Fibroblast of mammary gland (primary cell): ENCODE data around the gene PLEKHH1.

Source experiments
- DNase-seq: peaks from one replicate; pipeline ENCODE4 v3.0.0-alpha.2; 2010; ENCODE audit warnings: low read depth
- H3K4me3 ChIP-seq: 2 replicates; pipeline ENCODE4 v1.5.1; 2011; ENCODE audit warnings: low read depth, mild to moderate bottlenecking, low read length, moderate library complexity; ENCODE audit not compliant: control insufficient read depth
- CTCF ChIP-seq: conservative IDR thresholded peaks from 2 replicates; pipeline ENCODE4 v1.5.1; 2011; ENCODE audit warnings: low read depth, low read length, inconsistent platforms; ENCODE audit not compliant: control insufficient read depth, insufficient read depth

Gene PLEKHH1

GRCh38 chr14:67527756-67528155 is 5.3 kb upstream of the PLEKHH1 start:
- TF ChIP-seq CTCF, result no peak
- DNase-seq, result no peak
- no peak overlapping the region for H3K4me3 ChIP-seq

GRCh38 chr14:67528276-67528675 is 4.8 kb upstream of the PLEKHH1 start:
- H3K4me3 ChIP-seq, result no peak overlapping the region
- DNase-seq, result no peak
- TF ChIP-seq CTCF, result no peak

- TF ChIP-seq CTCF, result no peak
- no peak for DNase-seq
- no peak overlapping the region for H3K4me3 ChIP-seq
These were observed 2.8 kb upstream of the PLEKHH1 start for GRCh38 chr14:67529947-67530935.

GRCh38 chr14:67532606-67532997 is 488 bp upstream of the PLEKHH1 start:
- TF ChIP-seq CTCF, result no peak
- peak overlapping the region; percentile 55 for H3K4me3 ChIP-seq
- no peak for DNase-seq

- no peak for TF ChIP-seq CTCF
- H3K4me3 ChIP-seq, result peak overlapping the region; percentile 55
- no peak for DNase-seq
These were observed 630 bp downstream of the PLEKHH1 start for GRCh38 chr14:67533754-67534085.

- DNase-seq, result no peak
- H3K4me3 ChIP-seq, result no peak overlapping the region
- no peak for TF ChIP-seq CTCF
These were observed 3.0 kb downstream of the PLEKHH1 start for GRCh38 chr14:67536087-67536486.
